OCI-LY1 (cell line): ENCODE results near the gene FGF14.

Experiments used
- EZH2 ChIP-seq: fragments of 200-600 bp; sonication (generic), shearing (Covaris generic); IDR thresholded peaks from 2 replicates; pipeline ENCODE4 v1.8.0; 2017; ENCODE audit warnings: borderline replicate concordance, mixed run types, mild to moderate bottlenecking, antibody characterized with exemption, low read length, moderate library complexity, mixed read lengths
- TF ChIP-seq, protein P1 (sequence below): fragments of 200-600 bp; sonication (generic), shearing (Covaris generic); IDR thresholded peaks from 2 replicates; pipeline ENCODE4 v1.5.1; 2017; ENCODE audit warnings: mild to moderate bottlenecking, antibody characterized with exemption, low read length, moderate library complexity, mixed read lengths

DNA sequence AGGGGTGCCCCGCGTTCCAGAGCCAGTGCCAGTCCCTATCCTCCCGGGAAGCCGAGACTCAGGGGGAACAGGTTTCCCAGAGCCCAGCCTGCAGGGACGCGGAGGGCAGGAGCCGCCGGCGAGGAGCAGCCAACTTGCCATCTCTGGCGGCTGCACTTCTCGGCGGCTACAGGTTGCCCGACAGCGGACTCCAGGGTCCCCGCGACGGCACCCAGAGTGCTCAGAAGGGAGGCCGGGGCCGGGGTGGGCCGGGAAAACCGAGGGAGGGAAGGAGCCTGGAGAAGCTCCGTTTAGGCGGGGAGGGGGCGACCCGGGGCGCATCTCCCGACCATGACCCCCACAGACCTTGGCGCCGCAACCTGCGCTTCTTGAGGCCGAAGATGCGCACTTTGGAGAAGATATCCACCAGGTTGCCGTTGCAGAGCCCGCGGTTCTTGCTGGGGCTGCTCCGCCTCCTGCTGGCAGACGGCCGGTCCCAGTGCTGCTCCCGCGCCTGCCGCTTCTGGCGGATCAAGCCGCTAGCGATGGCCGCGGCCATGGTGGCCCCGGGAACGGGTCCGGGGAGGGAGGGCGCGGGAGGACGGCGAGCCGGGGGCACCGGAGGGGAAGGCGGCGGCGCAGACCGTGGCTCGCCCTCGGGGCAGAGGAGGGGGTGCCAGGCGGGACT, 485.6 kb downstream of the FGF14 start:
- TF ChIP-seq, protein P1, sequence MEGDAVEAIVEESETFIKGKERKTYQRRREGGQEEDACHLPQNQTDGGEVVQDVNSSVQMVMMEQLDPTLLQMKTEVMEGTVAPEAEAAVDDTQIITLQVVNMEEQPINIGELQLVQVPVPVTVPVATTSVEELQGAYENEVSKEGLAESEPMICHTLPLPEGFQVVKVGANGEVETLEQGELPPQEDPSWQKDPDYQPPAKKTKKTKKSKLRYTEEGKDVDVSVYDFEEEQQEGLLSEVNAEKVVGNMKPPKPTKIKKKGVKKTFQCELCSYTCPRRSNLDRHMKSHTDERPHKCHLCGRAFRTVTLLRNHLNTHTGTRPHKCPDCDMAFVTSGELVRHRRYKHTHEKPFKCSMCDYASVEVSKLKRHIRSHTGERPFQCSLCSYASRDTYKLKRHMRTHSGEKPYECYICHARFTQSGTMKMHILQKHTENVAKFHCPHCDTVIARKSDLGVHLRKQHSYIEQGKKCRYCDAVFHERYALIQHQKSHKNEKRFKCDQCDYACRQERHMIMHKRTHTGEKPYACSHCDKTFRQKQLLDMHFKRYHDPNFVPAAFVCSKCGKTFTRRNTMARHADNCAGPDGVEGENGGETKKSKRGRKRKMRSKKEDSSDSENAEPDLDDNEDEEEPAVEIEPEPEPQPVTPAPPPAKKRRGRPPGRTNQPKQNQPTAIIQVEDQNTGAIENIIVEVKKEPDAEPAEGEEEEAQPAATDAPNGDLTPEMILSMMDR: no peak
- TF ChIP-seq EZH2: no peak
